HPDE6-E6E7 (cell line): ENCODE results near the gene COL9A3.

Experiments used
- DNase-seq: peaks from one replicate; pipeline ENCODE4 v3.0.0; 2011; ENCODE audit warnings: missing footprints; ENCODE audit errors: extremely low spot score

Gene COL9A3

DNA sequence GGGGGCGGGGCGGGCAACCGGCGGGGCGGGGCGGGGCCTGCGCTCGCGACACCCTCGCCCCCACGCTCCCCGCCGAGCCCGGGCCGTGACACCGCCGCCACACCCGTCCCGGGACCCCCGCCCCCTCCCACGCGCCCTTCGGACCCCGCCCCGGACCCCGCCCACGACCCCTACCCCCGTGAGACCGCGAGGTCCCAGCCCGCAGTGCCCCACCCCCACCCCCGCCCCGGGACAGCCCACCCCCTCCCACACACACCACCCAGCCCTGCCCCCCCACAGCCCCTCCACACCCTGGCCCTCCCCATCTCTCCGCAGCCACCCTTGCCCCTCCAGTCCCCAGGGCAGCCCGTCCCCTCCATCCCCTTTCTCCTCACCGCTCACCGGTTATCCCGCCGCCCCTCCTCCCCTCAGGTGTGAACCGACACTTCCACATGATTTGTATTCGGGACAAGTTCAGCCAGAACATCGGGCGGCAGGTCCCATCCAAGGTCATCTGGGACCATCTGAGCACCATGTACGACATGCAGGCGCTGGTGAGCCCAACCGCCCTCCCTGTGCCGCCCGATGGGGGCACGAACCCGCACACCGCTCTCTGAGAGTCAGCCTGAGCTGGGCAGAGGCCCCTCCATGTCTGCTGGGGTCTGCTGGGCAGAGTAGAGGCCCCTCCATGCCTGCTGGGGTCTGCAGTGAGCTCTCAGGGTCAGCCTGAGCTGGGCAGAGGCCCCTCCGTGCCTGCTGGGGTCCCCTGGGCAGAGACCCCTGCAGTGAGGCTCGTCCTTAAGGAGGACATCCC lies 20.0 kb upstream of the COL9A3 start:
- DNase-seq: no peak

DNA sequence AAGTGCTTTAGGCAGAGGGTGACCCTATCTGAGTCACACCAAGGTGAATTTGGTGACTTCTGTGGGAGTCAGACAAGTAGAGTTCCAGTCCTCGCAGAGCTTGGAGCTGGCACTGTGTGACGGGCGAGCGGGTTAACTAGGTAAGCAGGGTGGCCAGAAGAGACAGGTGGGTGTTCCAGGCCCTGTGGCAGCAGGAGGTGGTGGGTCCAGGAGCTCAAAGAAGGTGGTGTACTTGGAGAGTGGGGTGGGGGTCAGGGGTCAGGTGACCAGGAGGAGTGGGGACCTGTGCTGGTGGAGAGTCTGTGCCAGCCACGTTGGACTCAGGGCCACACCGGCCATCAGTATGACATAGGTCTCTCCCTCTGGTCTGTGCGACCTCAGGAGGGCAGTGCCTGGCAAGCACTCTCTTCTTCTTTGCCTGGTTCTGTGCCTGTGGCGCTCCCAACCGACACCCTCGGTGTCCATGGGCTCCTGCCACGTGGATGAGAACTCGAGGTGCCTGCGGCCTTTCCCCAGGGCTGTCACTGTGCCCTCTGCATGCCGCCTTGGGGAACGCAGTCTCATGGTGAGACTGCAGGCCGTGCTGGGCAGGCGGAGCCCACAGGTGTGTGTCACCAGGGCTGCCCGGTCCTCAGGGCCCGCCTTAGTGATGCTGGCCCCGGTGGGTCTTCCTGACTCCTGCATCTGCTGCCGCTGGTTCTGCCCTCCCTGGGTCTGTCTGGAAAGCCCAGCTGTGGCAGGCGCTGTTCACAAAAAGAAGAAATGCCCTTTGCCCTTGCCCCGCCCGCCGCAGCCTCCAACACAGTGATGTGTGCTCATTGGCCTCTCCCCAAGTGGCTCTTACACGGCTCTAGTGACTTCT lies 18.9 kb upstream of the COL9A3 start:
- no peak for DNase-seq

DNA sequence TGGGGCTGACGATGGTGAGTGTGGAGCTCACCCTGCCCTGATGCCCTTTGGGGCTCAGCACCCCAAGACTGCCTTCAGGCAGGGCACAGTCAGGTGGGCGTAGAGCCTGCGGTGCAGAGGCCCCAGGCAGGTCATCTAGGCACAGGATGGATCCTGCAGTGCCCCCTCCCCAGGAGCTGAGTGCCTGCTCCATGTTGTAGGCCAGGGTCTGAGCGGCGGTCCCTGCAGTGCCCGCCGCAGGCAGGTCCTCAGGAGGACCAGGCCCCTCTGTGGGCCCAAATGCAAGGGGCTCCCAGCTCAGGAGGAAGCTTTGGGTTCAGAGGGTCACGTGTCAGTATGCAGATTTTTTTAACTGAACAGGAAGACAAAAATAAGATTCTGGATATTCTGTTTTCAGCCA lies 17.8 kb upstream of the COL9A3 start:
- no peak for DNase-seq

DNA sequence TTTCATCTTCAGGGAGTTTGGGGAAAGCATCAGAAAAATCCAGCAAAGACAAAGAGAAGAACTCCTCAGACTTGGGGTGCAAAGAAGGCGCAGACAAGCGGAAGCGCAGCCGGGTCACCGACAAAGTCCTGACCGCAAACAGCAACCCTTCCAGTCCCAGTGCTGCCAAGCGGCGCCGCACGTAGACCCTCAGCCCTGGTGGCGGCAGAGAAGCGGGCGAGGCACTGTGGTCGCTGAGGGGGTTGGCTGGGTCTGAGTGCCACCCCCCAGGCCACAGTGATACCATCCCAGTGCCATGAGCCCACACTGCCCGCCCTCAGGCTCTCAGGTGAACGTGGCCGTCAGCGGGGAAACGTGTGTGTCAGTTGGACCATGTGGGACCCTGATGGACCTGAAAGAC lies 17.4 kb upstream of the COL9A3 start:
- DNase-seq: no peak

DNA sequence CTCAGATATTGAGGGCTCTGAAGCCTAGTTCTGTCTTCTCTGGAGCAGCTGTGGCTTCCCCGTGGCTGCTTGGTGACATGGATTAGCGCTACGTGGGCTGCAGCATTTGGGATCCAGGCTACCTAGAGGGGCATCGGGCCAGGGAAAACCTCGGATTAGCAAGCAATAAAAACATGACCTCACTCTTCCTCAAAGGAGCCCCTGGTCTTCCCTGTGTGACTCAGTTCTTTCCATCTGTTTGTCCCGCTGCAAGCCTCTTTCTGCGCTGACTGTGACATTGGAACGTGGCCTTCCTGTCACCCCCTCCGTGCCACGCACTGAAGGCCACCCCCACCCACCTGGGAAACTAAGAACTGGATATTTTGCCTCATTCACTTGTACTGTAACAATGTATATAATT lies 17.0 kb upstream of the COL9A3 start:
- no peak for DNase-seq

DNA sequence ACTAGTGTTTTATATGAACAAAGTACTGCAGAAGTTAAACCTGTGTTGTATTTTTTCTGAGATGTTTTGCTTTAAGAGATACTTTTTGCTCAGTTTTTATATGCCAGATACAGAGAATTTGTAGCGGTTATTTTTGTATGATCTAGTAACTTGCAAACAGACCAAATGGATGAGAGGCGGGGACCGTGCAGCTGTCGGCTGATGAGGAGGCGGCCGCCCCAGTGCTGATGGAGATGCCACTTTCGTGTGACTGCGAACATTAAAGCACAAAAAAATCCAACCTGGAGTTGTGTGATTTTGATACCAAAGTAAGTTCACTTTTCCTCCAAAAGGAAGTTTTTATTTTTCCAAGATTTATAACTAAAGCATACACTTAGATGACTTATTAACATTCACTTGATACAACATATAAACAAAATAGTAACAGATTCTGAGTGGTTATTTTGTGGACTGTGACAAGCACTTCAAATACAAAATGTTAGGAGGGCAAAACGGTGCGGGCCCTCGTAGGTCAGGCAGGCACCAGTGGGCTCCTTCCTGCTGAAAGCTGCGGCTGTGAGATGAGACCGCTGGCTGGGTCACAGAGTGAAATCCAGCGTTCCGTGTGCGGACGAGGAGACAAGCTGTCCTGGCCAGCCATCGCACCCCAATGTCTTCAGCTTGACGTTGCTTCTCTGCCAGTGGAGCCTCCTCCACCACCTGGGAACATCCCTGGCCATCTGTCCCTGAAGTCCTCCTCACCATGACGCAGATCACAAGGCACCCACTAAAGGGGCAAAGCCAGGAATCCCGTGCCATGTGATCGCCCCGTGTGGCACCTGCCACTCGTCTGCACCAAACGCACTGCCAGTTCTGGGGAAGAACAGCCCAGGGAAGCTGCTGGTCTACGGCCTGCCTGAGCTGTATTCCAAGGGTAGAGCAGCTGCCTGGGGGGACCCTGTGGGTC lies 16.3 kb upstream of the COL9A3 start:
- no peak for DNase-seq

DNA sequence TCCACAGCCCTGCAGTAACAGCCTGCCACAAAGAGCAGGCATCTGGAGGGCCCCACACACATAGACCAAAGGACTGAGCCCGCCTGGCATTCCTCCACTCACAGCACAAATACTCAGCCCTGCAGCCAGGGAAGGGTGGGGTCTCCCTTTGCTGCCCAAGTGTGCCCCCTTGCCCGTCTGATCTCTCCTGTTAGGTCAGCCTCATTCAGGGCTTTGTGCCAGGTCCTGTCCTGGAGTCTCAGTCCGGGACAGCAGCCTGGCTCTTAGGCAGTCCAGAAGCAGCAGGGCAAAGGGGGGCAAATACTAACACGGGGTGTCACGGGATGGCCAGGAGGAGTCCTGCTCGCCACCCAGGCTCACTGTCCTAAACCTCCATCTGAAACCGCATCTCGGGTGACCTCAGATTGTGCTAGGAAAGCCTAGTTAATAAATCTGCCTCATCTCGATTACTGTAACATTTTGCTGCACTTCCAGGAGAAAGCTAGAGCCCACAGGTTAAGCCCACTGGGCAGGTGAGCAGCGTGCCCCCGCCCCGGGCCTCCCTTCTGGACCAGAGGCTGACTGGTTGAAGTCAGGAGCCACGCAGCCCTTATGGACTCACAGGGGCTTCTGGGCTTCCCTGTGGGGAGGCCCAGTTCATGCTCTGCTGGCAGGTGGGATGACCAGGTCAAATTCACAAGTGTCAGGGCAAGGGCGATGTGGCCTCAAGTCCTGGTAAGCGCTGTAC lies 15.4 kb upstream of the COL9A3 start:
- no peak for DNase-seq

DNA sequence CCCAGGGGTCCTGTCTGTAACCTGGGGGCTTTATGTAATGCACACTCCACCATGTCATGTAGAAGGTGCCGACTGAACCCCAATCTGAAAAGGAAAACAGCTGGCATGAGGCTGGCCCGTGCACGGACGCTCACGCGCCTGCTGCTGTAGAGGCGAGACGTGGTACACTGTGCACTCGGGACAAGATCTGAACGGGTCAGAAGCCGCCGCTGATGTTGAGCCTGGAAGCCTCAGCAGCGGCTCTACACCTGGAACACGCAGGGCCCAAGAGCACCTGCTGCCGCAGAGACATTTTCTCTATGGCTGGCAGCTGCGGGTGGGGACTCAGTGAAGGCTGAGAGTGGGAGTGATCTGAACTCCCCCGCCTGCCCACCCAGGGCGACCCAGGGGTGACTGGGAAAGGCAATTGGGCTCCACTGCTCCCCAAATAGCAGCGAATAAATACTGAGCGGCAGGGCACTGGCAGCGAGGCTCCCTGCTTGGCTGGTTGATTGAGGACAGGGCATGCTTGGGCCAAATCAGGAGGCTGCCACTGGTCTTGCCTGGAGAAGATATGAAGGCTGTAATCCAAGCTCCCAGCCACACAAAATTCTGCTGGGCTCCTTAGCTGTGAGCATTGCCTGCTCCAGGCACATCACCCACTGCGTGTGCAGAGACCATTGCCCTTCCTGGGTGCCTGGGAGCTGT lies 14.7 kb upstream of the COL9A3 start:
- DNase-seq: no peak

DNA sequence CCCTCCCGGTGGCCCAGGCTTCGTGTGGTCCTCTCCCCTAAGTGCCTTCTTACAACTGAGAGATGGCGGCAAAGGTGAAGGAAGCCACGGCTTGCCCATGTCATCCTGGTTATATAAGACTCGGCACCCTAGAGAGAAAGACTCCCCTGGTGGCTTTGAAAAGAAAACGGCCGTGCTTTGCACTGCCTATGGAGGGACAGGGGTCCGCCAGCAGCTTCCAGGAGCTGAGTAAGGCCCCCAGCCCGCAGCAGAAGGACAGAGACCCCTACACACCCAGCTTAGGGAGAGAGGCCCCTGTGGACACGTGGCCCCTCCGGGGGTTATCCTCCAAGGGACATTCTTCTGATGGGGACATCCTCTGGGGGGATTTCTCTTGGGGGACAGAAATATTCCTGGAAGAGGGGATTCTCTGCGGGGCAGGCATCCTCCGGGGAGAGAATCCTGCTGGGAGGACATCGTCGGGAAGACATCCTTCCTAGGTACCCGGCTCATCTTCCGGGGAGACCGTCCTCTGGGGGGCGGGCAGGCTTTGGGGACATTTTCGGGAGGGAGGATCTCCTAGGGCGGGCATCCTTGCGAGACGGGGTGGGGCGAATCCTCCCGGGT lies 12.7 kb upstream of the COL9A3 start:
- no peak for DNase-seq

DNA sequence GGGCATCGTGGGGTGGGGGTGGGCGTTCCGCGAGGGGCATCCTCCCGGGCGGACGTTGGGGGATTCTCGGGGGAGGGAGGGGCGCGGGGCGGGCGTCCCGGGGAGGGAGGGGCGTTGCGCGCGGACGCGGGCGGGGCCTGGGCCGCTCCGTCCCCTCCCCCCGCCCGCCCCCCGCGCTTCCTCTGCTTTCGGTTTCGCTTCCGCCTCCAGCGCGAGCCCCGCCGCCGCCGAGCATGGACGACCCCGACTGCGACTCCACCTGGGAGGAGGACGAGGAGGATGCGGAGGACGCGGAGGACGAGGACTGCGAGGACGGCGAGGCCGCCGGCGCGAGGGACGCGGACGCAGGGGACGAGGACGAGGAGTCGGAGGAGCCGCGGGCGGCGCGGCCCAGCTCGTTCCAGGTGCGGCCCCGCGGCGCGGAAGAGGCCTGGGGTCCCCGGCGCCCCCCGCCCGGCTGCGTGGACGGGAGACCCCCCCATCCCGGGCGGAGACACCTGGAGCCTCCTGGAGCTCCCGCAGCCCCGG lies 12.2 kb upstream of the COL9A3 start, which contains the start of gene OGFR:
OGFR (plus strand) TSS at position 209 of the 528 bp plus-strand sequence; CDS start at position 234, 25 bp downstream.
- DNase-seq: no peak

DNA sequence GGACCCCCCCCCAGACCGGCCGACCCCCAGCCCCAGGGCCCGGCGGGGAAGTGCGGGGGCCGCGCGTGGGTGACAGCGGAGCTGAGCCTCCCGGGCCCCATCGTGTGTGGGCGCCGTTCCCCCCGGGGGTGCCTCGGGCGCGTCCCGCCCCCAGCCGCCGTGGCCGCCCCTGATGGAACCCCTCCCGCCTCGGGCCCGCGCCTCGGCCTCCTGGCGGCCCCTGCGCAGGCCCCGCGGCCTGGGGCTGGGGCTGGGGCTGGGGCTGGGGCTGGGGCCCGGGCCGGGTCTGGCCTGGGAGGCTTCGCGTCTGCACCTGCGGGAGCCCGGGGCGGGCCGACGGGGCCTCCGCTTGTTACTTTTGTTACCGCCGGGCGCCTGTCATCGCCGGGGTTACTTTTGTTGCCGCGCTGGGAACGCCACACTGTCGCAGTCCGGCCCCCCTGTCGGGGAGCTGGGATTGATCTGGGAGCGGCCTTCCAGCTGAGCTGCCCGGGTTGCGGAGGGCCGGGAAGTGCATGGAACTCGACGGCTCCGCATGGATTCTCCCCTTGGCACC lies 11.6 kb upstream of the COL9A3 start:
- no peak for DNase-seq

DNA sequence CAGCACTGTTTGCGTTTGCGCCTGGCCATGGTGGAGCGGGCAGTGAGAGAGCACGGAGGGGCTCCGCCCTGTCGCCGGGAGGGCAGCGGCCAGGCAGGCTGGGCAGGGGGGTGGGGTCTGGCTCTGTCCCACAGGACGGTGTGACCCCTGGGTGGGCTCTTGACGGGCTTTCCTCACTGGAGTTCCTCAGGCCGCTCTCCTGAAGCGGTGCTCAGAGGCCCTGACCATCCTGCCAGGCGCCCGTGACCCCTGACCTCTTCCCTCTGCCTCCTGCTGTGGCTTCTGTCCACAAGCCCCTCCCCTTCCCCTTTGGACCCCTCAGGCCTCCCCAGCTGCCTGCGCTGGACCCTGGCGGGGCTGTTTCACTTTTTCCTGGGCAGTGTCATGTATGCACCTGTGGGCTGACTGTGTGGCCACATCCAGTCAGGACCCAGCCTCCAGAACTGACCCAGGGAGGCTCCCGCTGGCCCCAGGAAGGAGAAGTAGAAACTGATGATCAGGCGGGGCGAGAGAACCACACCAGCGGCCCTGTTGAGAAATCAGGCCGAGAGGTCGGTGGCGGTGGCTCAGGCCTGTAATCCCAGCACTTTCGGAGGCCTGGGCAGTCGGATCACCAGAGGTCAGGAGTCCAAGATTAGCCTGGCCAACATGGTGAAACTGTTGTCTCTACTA lies 11.0 kb upstream of the COL9A3 start:
- DNase-seq: no peak

DNA sequence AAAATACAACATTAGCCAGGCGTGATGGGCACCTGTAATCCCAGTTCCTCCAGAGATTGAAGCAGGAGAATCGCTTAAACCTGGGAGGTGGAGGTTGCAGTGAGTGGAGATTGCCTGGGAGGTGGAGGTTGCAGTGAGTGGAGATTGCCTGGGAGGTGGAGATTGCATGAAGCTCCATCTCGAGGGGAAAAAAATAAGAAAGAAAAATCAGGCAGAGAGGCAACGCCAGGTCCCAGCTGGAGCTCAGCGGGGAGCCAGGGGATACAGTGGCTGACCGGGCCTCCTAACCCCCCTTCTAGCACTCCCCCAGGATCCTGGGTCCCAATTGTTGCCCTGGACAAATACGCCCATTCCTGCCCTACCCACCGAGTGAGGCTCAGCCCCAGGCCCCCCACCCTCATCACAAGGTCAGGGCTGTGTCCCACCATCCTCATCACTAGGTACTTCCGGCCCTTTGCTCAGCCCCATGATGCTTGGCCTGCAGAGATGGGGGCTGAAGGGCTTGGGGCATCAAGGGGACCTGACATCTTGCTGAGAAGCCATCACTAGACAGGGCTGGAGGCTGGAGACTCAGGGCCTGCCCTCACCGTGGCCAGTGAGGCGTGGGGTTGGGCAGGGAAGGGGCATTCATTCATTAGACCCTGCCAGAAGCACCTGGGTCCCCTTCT lies 10.3 kb upstream of the COL9A3 start:
- no peak for DNase-seq

DNA sequence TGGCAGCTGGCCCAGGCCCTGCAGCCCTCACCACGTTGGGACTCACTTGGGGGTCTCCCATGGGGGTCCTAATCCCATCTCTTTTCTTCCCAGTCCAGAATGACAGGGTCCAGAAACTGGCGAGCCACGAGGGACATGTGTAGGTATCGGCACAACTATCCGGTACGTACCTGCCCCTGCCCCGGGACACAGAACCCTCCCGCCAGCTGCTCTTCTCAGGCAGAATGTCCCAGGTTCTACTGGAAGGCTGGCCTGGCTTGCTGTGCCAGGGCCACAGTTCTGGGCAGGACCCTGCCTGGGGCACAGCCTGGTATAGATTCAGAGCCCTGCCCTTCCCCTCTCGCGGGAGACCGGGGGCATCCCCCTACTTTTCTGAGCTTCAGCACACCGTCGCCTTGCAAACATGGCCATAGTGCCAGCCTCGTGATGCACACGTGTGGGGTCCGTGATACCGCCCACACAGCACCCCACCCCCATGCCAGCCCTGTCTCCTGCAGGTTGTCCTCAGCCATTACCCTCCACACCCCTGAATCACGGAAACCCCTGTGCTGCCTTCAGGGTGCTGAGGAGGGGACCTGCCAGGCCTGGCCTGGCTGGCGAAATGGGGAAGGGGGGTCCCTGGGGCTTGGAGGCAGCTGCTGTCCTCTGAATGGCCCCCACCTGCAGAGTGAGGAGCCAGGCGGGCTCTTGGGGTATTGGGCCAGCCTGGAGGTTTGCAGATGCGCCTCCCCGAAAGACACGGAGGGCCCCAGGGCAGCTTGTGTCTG lies 9.2 kb upstream of the COL9A3 start:
- DNase-seq: no peak

DNA sequence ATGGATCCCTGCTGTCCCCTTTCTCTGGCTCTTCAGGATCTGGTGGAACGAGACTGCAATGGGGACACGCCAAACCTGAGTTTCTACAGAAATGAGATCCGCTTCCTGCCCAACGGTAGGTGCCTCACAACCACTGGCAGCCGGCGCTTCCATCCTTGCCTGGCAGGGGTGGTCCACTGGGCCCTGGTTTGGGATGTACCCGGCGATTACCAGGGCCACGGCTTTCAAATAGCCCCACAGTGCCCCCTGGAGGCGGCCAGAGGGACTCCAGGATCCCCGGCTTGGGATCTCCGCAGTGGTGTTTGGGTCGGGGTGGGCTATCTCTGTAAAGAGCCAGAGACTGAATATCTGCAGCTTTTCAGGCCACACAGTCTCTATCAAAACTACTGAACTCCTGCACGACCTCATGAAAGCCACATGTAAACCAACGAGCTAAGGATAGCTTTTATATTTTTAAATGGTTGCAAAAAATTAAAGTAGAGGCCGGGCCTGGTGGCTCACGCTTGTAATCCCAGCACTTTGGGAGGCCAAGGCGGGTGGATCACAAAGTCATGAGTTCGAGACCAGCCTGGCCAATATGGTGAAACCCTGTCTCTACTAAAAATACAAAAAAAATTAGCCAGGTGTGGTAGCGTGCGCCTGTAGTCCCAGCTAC lies 8.5 kb upstream of the COL9A3 start:
- DNase-seq: no peak

DNA sequence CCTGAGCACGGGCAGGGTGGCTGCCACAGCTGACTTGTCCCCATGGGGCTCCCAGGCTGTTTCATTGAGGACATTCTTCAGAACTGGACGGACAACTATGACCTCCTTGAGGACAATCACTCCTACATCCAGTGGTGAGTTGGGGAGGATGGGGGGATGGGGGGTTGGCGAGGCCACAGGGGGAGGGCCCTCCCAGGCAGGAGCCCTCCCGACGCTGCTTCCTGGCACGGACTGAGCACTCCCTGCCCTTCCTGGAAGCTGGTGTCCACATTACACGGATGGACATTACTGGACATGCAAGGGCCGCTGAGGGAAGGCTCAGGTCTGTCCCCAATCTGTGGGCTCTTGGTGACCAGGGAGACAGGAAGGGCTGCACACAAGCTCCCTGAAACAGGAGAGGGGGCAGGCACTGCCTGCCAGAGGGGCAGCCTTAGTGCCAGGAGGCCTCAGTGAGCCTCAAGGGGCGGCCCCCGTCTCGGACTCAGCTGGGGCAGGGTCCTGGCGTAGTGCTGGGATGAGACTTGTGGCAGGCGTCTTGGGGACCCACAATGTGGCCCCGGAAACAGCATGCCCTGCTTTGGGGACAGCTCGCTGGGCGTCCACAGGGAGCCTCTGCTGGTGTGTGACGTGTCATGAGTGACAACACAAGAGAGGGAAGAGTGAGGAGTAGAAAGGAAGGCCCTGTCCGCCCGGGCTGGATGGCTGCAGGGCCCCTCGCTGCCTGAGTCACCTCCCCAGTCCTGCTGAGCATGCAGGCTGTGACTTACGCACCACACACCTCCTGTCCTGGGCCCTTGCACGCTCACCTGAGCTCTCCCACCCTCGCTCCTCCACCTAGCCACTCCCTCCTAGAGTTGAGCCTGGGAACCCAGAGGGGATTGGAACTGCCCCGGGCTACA lies 7.1 kb upstream of the COL9A3 start:
- no peak for DNase-seq
